GM21717 (cell line): ENCODE data around the gene SLC2A13.
"Not testable (repeated sequence)": the region's sequence is repeated elsewhere in the genome, so short reads cannot be mapped to it uniquely, and the experiment has no call there.

Experiments used
- ATAC-seq: cut with Tn5 transposase; IDR thresholded peaks from one replicate; pipeline ENCODE4 v1.9.1; 2021; ENCODE audit warnings: mild to moderate bottlenecking, moderate library complexity; ENCODE audit not compliant: unreplicated experiment

The SLC2A13 gene

DNA sequence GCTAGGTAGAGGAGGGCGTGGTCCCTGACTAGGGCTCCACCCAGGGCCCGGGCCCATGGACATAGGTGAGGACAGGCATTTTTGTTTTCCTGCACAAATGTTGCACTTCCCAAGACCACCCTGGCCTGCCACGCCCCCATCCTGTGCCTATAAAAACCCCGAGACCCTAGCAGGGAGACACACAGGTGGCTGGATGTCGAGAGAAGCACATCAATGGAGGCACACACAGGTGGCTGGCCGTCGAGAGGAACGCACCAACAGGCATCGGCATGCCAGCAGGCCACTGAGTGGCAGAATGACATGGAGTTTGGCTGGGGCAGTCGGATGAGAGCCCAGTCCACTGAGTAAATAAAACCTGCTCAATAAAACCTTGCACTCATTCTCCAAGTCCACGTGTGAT, 328.4 kb downstream of the SLC2A13 start:
- ATAC-seq: no peak

GRCh38 chr12:39773266-39773665, 332.6 kb downstream of the SLC2A13 start:
- ATAC-seq: no peak

DNA sequence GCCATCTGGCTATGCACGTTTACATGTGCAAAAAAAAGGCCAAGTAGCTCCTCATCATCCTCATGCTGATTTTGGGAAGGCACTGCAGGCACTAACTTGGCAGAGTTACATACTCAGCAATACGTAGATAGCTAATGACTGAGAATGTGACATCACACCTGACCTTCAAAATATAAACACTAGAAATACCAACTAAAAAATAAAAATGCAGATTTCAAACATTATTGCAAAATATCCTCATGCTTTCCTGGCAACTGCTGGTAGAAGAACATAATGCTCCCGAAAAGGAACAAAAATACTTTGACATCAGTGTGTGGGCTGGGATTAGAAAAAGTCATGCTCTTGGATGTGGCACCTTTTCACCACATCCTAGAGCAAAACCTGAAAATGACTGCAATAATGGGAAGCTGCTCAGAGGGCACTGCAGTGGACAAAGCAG, 333.0 kb downstream of the SLC2A13 start:
- ATAC-seq: no peak

DNA sequence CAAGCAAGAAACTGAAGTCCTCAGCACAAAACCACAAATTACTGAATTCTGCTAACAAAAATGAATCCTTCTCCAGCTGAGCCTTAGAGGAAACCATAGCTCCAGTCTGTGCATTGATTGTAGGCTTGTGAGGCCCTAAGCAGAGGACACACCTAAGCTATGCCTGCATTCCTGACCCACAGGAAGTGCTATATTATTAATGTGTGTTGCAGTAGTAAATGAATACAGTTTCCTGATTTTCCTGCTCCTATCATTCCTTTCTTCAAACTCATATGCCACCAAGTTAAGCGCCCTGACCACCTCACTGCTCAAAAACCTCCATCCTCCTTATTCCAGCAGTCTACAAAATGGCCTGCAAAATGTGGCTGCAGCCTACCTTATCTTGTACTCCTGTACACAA, 334.4 kb downstream of the SLC2A13 start:
- ATAC-seq: no peak

DNA sequence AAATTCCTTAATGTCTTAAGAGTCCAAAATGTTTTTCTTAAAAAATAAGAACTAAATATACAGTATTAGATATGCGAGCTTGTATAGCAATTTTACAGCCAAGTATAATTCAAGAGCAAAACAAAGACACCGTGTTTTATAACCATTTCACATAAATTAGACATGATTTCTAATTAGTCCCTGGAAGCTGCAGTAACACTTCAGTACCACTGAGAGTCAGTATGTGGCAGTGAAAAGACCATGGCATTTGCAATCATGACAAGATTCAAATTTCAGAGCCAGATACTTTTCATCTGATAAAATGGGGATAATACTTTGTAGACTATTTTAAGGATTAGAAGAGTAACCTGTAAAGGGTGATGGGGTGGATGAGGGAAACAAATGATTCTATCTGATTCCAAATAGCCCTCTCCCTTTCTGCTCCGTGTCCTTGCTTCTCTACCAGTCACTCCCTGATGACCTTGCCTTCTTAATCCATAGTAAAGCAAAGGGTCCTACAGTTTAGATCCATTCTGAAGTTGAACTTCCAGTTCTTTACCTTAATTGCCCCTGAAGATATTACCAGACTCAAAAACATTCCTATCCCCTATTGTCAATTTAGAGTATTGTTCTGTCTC, 340.8 kb downstream of the SLC2A13 start:
- no peak for ATAC-seq

DNA sequence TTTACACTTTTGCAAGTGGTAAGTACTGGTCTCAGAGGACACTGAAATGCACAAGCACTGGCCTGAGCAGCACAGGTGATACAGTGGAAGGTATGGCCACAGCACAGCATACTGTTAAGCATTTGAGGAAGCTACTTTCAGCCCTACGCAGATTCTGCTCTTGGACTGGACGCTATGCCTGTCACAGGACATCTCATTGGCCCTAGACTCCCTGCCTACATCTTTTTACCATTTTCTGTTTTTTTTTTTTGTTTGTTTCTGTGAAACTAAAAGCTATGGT, 342.1 kb downstream of the SLC2A13 start:
- ATAC-seq: no peak

GRCh38 chr12:39763071-39763889, 342.6 kb downstream of the SLC2A13 start:
- no peak for ATAC-seq

DNA sequence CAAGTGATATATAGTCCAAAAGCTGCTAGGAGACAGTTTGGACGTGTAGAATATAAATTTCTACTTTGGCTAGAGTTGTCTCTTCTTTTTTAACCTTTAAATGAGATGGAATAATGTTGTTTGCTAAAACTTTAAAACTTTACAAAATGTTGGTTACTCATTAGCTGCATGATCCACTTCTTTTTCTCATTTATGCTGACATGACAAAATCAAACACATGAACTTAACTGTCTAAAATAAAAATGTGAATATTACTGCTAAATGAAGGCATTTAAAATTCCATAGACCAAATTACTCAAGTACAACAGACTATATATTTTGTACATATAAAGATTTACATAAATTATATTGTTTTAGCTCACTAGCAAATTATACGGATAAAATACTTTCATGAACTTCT, 350.4 kb downstream of the SLC2A13 start:
- ATAC-seq: no peak

- no peak for ATAC-seq
Observed at GRCh38 chr12:39752482-39753137, 353.3 kb downstream of the SLC2A13 start.

DNA sequence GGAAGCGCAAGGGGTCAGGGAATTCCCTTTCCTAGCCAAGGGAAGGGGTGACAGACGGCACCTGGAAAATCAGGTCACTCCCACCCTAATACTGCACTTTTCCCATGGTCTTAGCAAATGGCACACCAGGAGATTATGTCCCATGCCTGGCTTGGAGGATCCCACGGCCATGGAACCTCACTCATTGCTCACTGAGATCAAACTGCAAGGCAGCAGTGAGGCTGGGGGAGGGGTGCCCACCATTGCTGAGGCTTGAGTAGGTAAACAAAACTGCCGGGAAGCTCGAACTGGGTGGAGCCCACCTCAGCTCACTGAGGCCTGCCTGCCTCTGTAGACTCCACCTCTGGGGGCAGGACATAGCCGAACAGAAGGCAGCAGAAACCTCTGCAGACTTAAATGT, 359.7 kb downstream of the SLC2A13 start:
- not testable (repeated sequence) for ATAC-seq

- no peak for ATAC-seq
Observed at GRCh38 chr12:39743655-39744054, 362.2 kb downstream of the SLC2A13 start.

DNA sequence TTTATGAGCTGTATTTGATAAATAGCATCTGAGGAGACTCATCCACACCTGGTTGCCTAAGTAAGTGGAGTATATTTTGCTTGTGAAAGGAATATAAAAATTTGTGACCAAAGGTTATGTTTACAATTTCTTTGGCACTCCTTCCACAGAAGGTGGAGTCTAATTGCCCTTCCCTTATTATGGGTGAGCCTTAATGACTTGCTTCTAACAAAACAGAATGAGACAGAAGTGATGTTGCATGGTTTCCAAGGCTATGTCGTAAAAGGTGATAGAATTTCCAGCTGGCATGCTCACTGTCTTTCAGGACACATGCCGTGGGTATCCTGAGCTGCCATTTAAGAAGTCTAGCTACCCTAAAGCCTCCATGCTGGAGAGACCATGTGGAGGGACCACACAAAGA, 369.5 kb downstream of the SLC2A13 start:
- no peak for ATAC-seq

- no peak for ATAC-seq
Observed at GRCh38 chr12:39723831-39724230, 382.1 kb downstream of the SLC2A13 start.

DNA sequence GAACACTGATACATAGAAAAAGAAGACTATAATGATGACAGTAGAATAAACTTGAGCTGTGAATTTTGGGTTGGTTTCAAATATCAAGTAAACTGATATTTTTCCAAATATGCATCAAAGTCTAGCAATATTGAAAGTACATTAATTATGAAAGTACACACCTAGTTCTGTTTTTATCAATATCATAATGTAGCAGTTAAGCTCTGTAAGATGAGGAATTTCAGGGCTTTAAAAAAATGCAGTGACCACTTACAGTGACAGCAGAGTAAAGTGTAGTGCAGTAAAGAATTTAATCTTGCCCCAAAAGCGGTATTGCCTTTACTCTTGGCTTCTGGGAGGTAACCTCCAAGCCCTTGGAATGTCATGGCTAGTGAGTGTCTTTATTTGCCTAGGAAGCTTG, 383.4 kb downstream of the SLC2A13 start:
- no peak for ATAC-seq

DNA sequence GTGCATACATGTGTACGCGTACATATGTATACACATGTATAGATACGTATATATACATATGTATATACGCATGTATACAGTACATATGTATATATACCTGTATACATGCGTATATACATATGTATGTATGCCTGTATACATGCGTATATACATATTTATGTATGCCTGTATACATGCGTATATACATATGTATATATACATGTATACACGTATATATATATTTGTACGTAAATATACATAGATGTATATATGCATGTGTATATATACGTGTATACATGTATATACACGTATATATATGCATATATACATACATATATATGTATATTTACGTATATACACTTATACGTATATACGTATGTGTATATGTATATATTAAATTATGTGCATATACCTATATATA, 392.3 kb downstream of the SLC2A13 start:
- no peak for ATAC-seq

- no peak for ATAC-seq
Observed at GRCh38 chr12:39712334-39712733, 393.5 kb downstream of the SLC2A13 start.
